ENCODE results near the gene HEG1.
A peak's percentile ranks its signal among the peaks of the same experiment; 100 is the strongest.

Gene HEG1

DNA sequence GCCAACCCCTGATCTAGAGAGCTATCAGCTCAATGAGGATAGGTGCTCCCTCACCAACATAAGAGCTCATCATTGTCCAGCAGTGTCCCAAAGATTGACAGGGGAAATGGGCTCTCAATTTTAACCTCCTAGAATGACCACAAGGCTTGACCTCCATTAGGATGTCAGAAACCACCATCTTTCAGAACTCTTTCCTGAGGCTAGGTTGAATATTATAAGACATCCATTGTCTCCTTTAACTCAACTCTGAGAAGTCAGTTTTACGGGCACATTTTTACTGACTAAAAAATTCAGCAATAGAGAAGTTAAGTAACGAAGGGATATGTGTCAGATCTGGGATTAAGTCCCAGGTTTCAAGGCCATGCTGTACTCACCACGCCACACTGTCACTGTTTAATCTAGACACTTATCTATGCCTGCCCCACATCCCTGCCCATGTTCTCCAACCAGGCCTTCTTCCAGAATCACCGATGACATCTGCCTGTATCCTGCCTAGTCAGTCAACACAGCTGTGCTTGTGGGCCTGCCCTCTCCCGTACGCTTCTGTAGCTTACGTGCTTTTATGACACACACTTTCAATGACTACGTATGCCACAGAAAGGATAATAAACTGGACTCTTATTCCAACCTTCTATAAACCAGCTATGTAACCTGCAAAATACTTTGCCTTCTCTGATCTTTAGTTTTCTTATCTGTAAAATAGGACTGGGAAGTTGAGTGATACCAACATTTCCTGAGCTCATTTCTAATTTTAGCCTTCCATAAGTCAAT is 104.1 kb downstream of the HEG1 start:
- DNase-seq (ENCODE audit: low read depth): peak; percentile 62
- TF ChIP-seq, protein P1, sequence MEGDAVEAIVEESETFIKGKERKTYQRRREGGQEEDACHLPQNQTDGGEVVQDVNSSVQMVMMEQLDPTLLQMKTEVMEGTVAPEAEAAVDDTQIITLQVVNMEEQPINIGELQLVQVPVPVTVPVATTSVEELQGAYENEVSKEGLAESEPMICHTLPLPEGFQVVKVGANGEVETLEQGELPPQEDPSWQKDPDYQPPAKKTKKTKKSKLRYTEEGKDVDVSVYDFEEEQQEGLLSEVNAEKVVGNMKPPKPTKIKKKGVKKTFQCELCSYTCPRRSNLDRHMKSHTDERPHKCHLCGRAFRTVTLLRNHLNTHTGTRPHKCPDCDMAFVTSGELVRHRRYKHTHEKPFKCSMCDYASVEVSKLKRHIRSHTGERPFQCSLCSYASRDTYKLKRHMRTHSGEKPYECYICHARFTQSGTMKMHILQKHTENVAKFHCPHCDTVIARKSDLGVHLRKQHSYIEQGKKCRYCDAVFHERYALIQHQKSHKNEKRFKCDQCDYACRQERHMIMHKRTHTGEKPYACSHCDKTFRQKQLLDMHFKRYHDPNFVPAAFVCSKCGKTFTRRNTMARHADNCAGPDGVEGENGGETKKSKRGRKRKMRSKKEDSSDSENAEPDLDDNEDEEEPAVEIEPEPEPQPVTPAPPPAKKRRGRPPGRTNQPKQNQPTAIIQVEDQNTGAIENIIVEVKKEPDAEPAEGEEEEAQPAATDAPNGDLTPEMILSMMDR (IDR thresholded peaks at IDR 0.05; ENCODE audit: insufficient read depth, low read depth, low read length, missing control alignments): no peak
- H3K4me3 ChIP-seq (ENCODE audit: low read length): no peak overlapping the region

DNA sequence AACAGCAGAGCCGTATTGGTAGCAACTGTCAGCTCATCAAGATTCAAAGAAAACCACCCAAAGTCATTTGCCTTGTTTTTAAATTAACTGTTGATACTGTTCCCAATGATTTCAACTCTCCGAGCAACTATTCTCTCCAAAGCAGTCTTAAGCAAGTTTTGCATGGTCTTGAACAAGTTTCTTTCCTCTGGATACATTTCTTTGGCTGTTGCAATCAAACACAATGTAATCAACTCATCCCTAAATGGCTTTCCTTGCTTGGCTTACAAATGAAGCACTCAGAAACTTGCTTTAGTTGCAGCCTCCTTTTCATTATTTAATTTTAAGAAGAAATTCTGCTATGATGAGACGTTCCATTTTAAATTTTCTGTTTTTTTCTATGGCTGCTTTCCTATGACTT is 105.8 kb downstream of the HEG1 start:
- TF ChIP-seq, protein P1 (IDR thresholded peaks at IDR 0.05; ENCODE audit: insufficient read depth, low read depth, low read length, missing control alignments): no peak

DNA sequence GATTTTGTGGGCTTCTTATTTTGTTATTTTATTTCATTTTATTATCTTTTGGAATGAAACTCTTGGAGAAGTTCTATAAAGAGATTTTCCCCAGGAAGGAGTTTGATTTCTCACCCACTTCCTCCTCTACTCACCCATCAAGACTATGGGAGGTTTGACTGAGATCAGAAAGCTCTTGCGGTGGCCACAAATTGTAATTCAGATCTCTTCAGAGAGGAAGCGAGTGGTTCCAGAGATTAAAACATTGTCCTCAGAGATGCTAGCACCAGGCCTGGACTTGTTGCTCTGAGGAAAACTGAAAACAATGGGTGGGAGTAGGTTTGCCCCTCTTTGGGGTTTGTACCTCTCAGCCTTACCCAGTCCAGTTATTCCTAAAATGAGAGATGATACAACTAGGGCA is 113.2 kb downstream of the HEG1 start:
- no peak overlapping the region for H3K4me3 ChIP-seq (ENCODE audit: low read length)
- TF ChIP-seq, protein P1 (IDR thresholded peaks at IDR 0.05; ENCODE audit: insufficient read depth, low read depth, low read length, missing control alignments): no peak
- DNase-seq (ENCODE audit: low read depth): no peak

More for the DNA sequence above, 105.8 kb downstream of the HEG1 start:
- DNase-seq (ENCODE audit: low read depth): no peak
- H3K4me3 ChIP-seq (ENCODE audit: low read length): no peak overlapping the region

DNA sequence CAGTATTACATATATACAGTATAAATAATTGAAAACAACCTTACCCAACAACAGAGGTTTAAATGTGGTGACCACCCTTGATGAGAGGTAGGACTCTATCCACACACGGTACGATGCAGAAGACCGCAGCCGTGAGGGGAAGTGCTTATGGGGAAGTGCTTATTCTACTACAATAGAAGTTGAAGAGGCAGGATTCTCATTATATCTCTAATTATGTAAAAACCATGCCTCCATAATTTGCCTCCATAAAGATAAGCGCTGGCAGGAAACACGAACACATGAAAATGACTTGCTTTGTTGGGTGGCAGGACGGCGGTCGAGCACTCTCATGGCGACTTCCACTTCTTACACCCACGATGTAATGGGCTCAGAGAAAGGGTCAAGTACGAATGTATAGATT is 114.0 kb downstream of the HEG1 start:
- H3K4me3 ChIP-seq (ENCODE audit: low read length): no peak overlapping the region
- no peak for DNase-seq (ENCODE audit: low read depth)
- TF ChIP-seq, protein P1 (IDR thresholded peaks at IDR 0.05; ENCODE audit: insufficient read depth, low read depth, low read length, missing control alignments): no peak

DNA sequence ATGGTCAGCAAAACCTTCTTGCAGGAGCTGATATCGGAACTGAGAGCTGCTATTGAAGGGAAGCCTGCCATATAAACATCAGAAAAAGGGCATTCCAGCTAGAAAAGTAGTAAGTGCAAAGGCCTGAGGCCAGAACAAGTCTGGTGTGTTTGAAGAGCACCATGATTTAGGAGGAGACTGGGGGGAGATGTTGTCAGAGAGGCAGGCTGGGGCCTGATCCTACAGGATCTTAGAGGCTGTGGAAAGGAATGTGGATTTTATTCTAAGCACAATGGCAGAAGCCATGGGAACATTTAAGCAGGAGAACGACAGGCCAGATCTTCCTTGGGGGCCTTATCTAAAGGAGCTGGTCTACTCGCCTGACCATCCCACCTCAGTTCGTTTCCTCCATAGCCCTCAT is 116.1 kb downstream of the HEG1 start:
- no peak overlapping the region for H3K4me3 ChIP-seq (ENCODE audit: low read length)
- TF ChIP-seq, protein P1 (IDR thresholded peaks at IDR 0.05; ENCODE audit: insufficient read depth, low read depth, low read length, missing control alignments): no peak
- peak; percentile 57 for DNase-seq (ENCODE audit: low read depth)

DNA sequence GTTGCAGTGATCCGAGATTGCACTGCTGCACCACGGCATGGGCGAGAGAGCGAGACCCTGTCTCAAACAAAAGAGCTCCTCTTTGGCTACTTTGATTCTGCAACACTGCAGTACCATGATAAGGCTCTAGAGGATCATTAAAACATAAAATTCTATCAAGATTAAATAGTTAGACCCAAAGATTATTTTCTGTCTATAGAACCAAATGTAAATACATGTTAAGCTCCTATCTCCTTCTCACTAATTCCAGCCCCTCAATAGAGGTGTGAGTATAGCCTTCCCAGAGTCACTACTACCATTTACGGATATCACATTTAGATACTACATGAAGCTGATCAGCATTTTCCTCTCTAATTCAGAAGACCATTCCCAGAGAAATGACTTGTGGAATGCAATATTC is 116.9 kb downstream of the HEG1 start:
- no peak for DNase-seq (ENCODE audit: low read depth)
- TF ChIP-seq, protein P1 (IDR thresholded peaks at IDR 0.05; ENCODE audit: insufficient read depth, low read depth, low read length, missing control alignments): no peak
- no peak overlapping the region for H3K4me3 ChIP-seq (ENCODE audit: low read length)

DNA sequence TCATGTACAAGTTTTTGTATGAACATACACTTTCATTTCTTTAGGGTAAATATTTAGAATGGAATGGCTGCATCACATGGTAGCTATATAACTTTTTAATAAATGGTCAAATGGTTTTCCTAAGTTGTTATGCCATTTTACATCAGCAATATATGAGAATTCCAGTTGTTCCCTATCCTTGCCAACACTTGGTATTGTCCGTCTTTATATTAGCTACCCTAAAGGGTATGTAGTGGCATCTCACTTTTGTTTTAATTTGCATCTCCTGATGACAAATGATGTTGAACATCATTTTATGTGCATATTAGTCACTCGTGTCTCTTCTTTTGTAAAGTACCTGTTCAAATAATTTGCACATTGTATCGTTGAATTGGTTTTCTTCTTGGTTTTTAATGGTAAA is 118.7 kb downstream of the HEG1 start:
- TF ChIP-seq, protein P1 (IDR thresholded peaks at IDR 0.05; ENCODE audit: insufficient read depth, low read depth, low read length, missing control alignments): no peak
- no peak for DNase-seq (ENCODE audit: low read depth)
- H3K4me3 ChIP-seq (ENCODE audit: low read length): no peak overlapping the region

Measured in epithelial cell of esophagus (primary cell).